C4-2B (cell line): ENCODE data around the gene MRFAP1L1.

Experiments used
- CTCF ChIP-seq: fragments of 450-650 bp; conservative IDR thresholded peaks from 2 replicates; pipeline ENCODE4 v1.5.1; 2017; ENCODE audit warnings: mild to moderate bottlenecking
- ZFX ChIP-seq: fragments of 450-650 bp; IDR thresholded peaks from 2 replicates; pipeline ENCODE4 v1.6.1; 2017

- TF ChIP-seq CTCF (no peak), ZFX (no peak)
Measured at GRCh38 chr4:6692379-6692778, 17.3 kb downstream of the MRFAP1L1 start.
